Activated gamma-delta T cell treated with Interleukin-2 at 50 U/mL for 16 hours (primary cell): Measurements from ENCODE around the gene IQSEC1.

Experiments
- DNase-seq: peaks from one replicate; pipeline ENCODE4 v3.0.0-alpha.2; 2020

IQSEC1 gene

DNA sequence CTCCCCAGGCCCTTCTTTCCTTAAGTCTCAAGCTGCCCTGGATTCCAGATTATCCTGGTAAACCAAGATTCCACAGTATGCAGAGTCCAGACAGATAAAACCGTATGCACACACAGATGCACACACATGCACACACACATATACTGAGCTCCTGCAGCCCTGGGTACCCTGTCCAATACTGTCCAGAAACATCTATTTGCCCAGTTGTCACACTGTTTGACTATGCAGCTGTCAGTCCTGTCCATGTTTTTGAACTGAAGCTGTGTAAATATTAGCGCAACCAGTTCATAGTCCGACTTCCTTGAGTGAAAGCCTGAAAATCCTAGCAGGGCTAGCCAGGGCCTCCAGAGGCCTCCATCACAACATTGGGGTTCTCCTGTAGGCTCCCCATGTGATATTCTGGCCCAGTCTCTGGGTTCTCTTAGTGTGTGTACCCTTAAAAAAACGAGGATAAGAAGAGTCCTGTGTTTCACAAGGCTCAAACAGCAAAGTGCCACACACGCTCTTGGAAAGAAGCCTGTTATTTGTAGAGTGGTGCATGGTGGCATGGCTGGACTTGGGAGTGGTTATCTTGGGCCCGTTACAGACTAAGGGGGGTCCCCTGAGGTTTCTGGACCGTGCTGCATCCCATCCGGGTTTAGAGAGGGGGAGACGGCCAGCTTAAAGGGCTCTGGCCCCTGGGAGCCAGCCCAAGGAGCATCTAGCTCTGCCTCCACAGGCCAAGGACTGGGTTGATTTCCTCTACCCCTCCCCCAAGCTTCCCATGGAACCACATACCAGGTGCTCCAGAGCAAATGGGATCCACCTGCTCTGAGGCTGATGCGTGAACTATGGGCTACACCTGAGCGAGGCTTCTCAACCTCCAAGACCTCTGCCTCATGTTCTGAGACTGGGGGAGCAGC is 108.3 kb downstream of the IQSEC1 start:
- no peak for DNase-seq

DNA sequence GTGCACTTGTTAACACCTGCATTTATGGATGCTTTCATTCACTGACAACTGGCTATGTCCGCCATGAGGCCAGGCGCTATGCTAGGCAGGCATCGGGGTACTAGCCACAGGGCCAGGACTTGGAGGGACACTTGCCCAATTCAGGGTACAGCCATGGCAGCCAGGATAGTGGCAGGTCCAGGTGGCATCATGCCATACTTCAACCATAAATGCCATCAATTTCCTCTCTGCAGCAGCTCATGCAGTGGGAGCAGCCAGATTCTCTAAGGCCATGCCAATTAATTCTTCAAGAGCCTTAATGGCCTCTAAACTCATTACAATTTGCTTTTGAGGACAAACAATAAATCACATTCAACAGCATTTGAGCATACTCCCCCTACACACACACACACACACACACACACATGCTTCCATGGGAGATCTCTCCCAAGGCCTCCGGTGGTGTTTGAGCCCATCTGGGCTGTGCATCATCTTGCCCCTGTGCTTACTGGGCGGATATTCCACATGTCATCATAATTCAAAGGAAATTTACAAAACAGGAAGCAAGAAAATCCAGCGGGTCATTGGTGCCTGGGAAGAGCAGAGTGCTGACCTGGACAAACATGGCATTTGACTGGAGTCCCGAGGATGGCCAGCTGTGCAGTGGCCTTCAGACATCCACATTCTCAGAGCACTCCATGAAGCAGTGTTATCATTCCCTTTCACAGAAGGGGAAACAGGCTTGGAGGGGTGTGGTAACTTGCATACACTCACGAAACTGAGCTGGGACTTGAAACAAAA is 109.1 kb downstream of the IQSEC1 start:
- no peak for DNase-seq

DNA sequence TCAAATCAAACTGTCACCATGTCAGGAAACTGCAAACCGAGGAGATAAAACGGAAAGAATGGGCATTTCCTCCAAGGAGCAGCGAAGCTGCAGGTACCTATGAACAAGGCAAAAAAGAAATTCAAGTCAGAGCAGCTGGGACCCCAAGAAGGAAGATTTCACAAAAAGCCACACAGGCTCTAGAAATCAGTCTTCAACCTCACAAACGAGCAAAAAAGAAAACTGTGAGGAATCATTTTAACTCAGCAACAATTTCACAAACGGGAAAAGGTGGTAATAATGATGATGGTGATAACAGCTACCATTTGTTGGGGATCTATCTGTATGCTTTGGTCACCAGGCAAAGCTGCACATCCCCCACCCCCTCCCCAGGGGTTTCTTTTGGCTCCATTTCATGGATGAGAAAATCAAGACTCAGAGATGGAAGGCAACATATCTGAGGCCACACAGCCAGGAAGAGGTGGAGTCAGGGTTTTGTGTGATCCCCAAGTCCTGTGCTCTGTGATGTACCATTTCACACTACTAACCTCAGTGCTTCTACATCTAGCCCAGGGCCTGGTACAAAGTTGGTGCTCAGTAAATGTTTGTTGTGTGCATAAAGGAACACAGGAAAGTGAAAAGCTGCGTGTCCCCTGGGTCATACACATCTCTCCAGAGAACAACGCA is 109.9 kb downstream of the IQSEC1 start:
- DNase-seq = no peak

DNA sequence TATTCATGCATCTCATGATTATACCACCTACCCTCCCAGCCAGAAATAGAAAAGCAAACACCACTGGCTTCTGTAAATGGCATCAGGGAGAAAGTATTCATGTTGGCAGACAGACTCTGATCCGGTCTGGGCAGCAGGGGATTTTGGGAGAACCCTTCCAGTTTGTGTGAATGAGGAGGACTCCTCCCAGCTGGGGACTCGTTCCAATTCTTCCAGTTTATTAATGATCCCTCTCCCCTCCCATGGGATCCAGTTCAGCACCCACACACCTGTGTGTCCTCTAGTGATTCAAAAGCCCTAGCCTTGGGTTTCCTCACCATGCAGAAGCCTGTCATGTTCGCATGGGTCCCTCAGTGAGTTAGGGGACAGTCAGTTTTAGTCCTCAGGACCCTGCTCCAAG is 110.9 kb downstream of the IQSEC1 start:
- DNase-seq = no peak

DNA sequence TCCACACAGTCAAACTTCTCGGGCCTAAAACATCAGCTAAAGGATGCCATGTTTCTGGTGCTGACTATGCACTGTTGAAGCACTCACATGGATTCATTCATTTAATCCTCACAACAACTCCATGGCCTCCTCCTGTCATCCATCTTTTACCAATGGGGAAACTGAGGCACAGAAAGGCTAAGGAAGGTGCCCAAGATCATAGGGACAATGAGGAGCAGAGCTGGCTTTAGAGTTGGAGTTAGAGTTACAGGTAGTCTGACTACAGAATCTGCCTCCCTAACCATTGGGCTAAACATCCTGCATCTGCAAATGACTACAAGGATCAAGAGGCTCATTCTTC is 111.6 kb downstream of the IQSEC1 start:
- DNase-seq = no peak

DNA sequence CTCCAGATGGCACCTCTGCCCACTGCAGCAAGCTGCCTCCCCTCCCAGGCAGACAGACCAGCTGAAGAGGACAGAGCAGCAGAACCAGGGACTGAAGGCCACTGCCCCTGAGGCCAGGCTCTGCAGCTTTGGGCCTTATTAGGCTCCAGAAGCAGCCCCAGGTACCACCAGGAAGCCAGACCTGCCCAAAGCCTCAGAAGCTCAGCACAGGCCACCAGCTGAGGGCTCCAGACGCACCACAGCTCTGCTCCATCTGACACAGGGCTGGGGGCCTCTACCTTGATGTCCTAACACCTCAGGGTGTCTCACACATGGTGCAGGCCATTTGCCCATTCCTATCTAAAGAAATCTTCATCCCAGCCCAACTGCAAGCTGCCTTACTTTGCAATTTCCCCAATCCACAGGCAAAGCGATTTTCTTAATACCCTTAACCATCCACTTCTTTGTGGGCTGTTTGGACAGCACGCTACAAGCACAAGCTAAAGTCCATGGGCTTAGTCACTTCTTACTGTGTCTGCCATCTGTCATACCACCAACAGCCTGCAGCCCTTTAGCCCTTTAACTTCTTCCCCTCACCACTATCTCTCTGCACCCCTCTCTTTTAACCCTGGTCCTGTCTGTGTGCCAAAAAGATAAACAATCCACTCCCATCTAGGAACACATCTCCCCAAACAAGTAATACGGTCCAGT is 112.1 kb downstream of the IQSEC1 start:
- DNase-seq = no peak

DNA sequence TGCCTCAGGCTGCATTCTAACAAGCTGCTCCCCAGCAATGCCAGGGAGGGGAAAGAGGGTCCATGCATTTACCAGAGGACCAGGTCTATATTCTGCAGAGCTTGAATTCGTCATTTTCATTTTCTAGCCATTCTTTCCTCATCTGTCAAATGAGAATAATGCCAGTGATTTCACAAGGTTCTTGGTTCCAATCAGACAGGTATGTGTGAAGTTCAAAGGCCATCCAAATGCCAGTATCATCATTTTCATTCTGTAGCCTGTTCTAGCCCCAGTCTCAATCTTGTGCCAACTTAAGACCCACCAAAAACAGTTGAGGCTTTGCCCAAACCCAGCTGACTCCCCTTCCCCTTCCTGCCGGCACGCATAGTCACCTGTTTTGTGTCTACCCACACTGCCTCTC is 112.7 kb downstream of the IQSEC1 start:
- DNase-seq = no peak

DNA sequence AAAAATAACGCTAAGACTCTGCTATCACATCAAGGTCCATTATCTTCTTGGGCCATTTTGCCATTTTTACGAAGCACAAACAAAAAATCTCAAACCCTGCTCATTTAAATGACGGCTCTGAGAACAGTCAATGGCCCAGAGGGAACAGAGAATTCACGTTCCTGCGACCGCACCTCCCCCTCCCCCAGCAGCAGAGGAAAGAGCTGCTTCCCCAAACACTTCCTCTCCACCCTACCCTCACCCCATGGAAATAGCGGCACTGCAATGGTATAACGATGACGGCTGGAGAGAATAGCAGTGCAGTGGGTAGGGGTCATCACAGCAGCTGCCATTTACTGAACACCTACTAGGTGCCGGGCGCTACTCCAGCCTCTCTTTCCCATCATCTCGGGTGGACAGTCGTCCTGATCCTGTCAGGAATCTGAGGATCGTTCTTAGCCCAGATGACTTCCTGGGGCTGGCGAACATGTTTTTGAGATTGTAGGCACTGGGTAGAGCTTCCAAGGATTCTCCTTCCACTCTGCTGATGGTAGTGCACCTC is 113.3 kb downstream of the IQSEC1 start:
- DNase-seq = no peak

DNA sequence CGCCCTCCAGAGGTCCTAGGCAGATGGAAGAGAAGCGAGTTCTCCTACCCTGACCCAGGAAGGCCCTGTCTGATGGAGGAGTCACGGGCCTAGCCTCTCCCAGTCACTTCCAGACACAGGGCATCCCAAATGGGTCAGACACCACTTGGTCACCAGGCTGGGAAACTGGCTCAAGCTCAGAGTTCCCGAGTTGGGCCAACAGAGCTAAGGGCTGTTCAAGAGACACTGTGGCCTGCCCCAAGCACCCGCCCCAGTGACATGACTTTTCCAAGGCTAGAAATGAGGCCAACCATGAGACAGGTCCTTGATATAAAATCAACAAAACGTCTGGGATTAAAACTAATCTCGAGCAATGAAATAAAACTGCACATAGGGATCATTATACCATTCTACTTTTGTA is 113.8 kb downstream of the IQSEC1 start:
- no peak for DNase-seq

DNA sequence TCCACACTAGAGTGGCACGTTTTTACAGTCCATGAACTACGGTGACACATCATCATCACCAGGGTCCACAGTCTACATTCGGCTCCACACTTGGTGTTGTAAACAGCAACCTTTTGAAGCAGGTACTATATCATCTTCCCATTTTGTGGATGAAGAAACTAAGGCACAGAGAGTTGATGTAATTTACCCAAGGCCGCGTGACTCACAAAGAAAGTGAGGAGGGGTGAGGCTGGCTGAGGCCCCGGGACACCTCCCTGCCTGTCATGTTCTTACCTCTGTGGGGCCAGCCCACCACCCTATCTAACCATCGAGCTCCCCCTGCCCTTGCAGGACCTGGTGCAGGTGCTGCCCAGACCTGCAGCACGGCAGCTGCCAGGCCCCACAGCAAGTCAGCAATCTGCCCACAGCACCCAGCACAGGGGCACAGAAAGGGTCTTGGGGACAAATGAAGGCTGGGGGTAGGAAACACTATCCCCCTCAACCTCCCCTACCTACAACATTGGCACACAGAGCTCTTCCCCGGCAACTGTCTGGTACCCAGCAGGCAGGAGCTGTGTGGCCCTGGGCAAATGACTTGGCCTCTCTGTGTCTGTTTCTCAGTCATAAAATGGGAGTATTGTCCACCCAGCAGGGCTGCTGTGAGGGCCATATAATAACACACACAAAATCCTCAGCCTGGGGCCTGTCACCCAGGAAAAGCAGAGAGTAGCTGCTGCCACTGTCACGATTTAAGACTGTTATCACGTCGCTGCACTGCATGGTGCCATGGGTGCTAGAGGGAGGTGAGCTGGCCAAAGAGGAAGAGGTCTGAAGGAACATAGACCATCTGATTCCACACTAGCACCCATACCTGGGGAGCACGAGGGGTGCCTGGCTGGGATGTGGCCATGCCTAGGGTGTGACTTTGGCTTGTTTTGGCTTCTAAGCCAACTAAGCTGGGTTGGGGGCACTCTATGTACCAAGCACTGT is 115.1 kb downstream of the IQSEC1 start:
- no peak for DNase-seq

DNA sequence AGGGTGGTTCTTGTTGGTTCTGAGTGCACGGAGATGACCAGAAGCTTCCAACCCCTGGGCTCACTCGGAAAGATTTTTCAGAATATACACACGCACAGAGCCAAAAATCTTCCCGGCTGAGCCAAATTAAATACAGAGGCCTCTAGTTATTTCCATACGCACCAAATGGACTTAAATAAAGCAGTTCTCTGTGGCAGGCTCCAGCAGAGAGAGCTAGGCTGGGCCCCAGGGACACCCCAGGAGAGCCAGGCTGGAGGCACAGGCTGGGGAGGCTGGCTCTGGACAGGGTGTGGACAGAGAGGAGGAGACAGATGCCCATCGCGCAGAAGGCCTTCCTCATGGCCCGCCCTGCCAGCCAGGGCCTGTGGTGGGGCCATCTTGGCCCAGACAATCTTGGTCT is 115.9 kb downstream of the IQSEC1 start:
- no peak for DNase-seq

DNA sequence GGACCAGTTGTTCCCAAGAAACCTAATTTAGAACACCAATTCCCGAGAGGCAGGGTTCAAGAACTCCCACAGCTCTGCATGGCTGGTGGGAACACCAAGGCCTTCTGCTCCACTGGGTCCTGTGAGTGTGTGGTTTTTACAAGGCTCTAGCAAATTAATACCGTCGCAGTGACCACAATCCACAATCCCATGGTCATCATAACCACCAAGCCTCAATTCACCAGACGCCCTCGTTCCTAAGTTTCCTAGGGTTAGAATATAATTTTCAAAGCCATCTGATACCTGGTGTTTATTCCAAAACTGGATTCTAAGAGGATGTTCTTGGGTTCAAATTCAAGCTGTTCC is 116.9 kb downstream of the IQSEC1 start:
- DNase-seq = no peak

DNA sequence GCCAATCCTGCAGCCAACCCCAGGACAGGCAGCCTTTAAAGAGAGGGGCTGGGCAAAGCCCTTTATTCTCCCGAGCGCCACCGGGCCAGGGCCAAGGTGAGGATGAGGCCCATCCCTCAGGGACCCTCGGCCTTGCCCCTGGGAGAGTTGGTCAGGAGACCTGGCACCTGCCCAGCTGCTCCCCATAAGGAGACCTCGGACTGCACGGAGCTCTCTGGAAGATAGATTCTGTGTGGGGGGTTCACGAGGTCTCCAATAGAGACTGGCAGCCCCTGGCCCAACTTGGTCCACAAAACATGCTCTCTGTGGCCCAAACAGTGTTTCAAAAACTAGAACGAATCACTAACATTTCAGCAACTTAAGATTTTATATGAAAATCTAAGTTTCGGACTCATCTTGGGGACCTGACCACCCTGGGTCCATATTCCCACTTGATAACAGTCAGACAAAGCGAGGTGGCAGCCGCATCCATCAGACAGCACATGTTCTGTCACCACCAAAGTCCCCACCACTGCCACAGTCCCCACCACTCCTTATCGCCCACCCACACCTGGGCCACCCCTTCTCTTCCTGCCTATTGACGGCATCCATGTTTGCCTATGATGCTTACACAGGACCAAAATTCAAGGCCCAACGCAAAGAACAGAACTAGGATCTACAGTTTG is 117.4 kb downstream of the IQSEC1 start:
- no peak for DNase-seq

DNA sequence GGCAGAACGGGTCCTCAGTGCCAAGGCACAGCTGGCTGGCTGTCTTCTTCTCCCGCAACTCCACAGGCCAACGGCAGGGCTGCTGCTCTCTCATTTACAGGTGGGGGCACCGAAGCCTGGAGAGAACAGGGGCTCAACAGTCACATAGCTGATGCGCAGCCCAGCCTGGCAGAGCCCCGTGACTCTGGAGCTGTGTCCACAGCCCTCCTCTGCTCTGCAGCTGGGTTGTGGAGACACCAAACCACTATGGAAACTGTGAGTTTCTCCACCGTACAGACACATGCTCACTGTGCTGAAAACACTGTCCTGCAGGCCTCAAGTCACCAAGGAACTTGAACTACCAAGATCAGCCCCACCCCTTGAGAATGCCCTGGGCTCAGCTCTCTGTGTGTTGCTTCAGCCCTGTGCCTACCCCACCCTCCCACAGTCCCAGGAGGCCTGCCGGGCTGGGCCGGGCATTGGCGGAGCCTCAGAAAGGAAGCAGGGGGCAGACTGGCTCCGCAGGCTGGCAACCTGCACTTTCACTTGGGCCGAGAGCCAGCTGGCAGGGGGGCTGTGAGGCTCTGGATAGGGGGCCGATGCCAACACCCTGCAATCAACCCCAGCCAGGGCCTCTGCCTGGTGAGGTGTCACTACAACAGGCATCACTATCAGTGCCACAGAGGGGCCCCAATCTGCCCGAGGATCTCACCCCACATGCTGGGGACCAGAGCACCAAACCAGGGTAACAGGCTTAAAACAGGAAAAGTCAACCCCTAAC is 118.2 kb downstream of the IQSEC1 start:
- DNase-seq = no peak

DNA sequence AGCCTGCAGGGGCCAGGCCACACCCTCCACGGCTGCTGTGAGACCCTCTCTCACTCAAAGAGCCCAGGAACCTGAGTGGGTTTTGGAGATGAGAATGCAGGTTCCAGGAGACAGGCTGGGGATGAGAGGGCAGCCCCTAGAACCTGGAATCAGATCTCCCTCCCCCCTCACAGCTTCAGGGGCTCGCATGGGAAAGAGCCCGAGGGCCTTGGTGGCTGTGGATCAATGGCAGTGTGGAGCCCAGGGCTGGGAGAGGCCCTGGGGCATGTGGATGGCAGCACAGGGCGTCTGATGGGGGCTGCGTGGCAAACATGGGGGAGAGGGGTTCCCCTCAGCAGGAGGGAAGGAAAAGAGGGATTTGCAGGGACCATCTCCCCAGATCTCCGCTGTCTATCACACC is 119.0 kb downstream of the IQSEC1 start:
- DNase-seq = no peak

DNA sequence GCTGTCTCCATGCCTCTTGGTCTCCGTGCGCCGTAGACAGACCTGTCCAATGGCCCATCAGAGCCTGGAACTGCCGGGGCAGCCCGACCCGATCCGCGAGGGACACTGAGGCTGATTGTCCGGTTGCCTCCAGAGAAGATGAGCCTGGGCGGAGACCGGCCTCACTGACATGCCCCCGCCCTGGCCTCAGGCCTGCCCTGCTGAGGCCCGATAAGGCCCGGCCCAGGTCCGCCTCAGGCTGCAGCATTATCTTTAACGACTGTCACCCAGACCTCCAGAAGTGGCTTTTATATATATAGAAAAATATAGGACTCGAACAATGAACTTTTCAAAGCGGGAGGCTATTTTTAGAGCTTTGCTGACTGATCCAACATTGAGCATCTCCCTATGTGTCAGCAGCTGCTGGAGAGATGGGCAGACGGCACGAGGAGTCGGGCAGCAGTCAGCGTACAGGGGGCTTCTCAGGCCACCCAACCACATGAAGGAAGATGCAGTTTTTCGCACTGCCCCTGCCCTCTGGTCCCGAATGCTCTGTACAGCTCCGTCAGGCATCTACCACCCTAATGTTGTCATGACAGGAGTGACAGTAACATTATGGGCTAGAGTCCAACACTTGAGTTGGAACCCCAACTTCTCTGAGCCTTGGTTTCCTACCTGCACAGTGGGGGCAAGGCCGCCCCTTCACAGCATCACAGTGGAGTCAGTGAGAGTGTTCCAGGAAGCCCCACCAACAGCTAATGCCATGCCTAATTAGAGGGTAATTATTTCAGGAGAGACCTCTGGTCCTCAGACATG is 119.8 kb downstream of the IQSEC1 start:
- no peak for DNase-seq

DNA sequence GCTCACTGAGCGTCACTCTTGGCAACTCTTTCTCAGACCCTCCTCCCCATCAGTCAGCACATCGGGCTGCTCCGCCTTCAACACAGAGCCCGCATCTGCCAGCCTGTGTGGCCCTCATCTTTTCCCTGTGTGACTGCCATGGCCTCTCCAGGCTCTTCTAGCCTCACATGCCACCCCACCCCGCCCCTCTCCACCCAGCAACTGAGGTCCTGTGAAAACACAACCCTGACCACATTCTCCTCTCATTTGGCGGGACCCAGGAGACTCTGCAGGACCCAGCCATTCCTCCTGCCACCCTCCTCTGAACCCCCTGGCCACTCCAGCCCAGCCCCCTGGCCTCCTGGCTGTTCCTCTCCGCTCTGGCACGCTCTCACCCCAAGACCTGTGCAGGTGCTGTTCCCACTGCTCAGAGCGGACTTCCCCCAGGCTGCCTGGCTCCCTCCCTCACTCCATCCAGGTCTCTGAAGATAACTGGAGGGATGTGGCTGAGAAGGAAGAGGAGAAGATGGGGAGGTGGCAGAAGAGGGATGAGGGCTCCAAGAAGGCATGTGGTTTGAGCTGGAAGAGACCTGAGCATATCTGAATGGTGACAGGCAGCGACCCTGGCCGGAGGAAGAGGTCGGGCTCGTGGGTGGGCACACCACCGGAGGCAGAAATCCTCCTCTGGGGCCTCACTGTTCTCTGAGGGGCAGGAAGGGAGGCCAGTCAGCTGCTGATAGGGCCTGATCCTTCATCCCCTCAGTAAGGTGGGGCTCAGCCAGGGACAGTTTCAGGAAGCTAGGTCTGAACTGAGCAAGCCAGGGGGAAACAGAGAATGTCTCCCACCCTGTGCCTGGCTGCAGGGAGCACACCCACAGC is 120.7 kb downstream of the IQSEC1 start:
- no peak for DNase-seq

DNA sequence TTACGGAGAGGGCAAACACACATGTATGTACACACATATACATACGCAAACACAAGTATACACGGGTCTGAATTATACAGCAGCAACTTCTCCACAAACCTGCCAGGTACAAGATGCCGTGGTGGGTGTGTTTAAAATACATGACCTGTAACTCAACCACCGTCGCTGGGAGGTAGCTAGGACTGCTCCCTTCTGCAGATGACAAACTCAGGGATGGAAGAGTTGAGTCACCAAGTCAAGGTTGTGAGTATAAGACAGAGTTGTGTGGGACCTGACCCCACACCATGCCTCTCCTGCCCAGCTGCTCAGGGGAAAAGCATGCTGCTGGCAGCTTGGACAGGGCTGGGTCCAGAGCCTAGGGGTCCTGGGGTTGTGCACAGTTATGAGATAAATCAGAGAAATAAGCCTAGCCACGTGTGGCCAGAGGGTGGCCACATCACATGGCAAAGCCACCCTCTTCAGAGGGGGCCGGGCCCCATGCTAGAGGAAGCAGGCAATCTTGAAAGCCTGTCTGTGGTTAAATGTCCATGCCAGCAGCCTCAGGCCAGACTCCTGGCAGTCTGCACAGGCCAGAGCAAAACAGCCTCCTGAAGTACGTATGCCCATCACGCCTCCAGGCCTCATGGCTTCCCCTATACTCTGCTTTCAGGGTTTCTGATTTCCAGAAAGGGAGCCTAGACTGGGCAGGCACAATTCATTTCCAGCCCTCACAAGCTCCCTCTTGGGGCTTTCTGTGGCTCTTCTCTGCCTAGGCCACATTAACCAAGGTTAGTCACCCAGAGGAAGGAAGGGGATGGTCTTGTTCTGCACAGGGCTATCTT is 124.1 kb downstream of the IQSEC1 start:
- peak; percentile 31 for DNase-seq
